HG03095 (cell line): ENCODE data around the gene HIVEP1.

Experiments
- ATAC-seq: cut with Tn5 transposase; IDR thresholded peaks from one replicate; pipeline ENCODE4 v1.9.1; 2021; ENCODE audit warnings: moderate library complexity; ENCODE audit not compliant: unreplicated experiment

Gene HIVEP1

DNA sequence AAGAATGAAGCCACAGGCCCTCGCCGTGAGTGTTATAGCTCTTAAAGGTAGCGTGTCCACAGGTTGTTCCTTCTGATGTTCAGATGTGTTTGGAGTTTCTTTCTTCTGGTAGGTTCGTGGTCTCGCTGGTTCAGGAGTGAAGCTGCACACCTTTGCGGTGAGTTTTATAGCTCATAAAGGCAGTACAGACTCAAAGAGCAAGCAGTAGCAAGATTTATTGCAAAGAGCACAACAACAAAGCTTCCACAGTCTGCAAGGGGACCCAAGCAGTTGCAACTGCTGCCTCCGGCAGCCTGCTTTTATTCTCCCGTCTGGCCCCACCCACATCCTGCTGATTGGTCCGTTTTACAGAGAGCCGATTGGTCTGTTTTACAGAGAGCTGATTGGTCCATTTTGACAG is 5.2 kb downstream of the HIVEP1 start:
- ATAC-seq = no peak

DNA sequence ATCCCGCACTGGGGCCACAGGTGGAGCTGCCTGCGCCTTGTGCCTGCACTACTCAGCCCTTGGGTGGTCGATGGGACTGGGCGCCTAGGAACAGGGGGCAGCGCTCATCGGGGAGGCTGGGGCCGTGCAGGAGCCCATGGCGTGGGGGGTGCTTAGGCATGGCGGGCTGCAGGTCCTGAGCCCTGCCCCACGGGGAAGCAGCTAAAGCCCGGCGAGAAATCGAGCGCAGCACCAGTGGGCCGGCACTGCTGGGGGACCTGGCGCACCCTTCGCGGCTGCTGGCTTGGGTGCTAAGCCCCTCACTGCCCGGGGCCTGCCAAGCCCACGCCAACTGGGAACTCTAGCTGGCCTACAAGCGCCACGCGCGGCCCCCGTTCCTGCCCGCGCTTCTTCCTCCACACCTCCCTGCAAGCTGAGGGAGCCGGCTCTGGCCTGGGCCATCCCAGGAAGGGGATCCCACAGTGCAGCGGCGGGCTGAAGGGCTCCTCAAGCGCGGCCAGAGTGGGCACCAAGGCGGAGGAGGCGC is 5.8 kb downstream of the HIVEP1 start:
- ATAC-seq = no peak

DNA sequence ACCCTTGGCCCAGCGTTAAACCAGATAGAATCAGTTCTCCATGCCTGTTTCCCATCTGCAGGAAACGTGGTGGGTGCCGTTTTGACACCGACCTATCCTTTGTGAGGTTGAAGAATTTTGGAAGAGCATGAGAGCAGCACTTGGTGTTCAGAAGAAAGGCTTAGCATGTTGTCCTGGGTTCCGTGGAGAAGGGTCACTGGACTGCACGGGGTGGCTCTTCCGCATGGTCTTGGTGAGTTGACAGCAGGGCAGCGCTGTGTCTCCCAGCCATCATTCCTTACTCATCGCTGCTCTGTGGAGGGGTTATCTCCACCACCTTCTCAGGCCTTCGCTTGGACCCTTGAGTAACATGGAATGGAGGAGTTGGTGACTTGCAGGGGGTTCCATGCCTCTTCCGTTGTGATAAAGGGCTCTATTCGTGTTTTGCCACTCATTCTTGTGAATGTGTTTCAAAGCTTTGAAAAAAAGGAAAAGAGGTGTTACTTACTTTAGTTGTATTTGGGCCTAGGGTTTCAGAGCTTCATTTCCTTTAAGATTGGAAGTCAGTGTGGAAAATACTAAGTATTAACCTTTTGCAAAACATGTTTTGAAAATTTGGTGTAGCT is 8.2 kb downstream of the HIVEP1 start:
- ATAC-seq = no peak

DNA sequence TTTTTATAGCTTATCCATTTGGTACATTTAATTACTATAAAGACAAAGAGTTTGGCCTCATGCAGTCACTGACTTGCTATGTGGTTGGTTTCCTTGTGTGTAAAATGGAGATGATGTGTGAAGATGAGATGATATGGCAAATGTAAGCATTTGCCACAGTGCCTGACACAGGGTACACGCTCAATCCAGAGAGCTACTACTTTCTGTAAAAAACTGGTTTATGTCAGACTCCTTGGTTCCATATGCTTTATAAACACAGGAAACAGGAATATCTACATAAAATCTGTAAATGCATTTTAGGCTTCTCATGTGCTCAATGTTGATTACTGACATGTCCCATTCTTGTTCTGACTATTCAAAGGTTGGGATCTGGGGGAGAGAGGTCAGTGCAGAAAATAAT is 10.4 kb downstream of the HIVEP1 start:
- ATAC-seq = no peak

DNA sequence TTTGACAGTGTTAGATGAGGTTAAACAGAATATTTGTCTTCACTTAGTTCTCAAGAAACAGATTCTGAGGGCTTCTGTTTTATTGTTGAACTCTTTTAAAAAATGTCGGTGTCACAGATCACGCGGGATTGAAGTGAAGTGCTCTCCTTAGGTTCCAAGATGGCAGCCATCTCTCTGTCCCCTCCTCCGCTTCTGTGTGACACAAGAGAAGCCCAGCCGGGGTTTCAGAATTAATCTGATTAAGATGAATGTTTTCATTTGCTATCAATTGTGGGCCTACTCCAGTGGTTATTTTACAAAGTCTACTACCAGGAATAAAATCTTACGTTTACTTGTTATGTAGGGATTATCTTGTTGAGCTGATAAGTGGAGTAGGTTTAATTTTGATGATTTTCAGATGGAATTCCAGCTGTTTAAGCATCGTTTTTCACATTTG is 10.9 kb downstream of the HIVEP1 start:
- no peak for ATAC-seq

DNA sequence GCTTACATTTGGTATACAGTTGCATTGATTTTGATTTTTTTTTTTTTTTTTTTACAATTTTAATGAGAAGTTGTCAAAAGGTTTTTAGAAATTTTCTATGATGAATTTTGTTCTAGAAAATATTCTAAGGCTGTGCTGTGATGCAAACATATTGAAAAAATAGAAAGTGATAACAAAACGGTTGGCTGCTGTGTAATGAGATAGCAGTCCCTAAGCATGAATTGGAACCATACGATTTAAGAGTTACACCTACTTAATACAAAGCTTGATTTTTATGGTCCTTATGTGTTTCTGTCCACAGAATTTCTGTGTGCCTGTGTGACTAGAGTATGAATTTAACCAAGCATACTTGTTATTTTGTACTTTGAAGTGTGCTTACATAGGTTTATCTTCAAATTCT is 12.1 kb downstream of the HIVEP1 start:
- ATAC-seq = no peak

DNA sequence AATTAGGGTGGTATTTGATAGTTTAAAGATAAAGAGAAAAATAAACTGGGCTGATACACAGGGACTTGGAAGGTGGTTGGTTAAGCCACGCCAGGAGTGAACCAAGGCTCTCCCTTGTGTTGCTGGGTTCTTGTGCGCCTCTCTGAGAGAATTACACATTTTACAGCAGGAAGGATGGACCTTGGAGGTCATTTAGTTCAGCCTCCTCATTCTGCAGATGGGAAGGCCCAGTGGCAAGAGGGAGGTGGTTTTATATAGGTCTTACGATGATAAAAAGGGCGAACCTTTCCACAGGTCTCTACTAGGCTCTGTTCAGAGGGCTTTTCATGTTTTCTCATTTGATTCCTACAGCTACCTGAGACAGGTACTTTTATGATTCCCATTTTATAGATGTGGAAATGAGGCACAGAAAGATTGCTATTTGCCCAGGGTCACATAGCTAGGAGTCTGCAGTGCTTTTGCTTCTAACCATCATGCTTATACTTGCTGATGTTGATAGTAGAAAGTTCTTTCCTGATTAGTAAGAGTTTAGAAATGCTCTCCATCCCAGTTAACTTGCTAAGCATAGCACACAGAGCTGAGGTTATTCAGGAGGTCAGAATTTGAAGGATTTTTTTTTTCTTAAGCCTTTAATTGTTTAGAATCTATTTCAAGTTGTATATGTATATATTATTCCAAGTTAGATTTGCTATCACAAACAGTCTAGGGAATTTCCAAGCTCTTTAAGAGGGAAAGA is 12.8 kb downstream of the HIVEP1 start:
- ATAC-seq = no peak

DNA sequence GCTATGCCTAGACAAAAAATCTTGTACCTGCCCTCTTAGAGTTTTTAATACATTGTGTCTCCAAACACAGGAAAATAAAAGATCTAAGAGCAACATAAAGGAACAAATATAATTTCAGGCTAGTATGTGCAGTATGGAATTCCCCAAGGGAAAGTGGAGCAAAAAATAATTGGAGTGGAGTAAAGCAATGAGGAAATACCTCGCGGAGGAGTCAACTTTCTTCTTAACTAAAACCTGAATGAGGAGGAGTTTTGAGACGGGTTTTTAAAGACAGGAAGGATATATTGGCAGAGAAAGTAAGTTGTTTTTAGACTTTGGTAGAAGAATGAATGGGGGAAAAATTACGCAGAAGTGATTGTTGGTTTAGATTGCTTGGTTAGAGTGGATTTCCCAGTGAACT is 14.0 kb downstream of the HIVEP1 start:
- ATAC-seq = no peak

DNA sequence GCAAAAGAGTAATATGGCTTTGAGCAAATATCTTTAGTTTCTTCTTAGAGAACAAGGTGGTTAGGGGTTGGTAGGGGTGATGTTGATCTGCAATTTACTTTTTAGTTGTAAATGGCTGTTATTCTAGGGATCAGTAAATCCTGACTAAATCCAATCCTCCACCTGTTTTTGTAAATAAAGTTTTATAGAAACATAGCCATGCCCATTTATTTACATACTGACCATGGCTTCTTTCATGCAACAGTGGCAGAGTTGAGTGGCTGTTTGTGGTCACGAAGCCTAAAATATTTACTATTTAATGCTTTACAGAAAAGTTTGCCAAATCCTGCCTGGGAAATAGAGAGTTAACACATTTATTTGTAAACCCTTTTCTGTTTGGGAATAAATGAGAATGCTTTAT is 14.7 kb downstream of the HIVEP1 start:
- no peak for ATAC-seq

DNA sequence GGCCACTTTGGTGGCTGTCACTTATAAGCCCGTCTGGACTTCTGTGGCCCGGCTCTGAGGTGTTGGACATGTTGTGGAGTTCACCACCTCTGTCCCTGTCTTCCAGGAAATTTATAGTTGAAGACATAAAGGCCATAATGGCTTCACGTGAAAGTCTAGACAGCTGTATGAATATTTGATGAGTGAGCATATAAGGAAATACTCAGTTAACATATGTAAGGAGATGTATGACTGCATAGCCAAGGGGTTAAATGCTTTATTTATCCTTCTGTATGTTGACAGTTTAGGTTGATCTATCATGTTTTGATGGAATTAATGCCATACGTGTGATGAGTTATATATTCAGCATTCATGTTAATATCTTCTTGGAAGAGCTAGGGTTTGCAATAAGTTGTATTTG is 16.1 kb downstream of the HIVEP1 start:
- ATAC-seq = no peak

DNA sequence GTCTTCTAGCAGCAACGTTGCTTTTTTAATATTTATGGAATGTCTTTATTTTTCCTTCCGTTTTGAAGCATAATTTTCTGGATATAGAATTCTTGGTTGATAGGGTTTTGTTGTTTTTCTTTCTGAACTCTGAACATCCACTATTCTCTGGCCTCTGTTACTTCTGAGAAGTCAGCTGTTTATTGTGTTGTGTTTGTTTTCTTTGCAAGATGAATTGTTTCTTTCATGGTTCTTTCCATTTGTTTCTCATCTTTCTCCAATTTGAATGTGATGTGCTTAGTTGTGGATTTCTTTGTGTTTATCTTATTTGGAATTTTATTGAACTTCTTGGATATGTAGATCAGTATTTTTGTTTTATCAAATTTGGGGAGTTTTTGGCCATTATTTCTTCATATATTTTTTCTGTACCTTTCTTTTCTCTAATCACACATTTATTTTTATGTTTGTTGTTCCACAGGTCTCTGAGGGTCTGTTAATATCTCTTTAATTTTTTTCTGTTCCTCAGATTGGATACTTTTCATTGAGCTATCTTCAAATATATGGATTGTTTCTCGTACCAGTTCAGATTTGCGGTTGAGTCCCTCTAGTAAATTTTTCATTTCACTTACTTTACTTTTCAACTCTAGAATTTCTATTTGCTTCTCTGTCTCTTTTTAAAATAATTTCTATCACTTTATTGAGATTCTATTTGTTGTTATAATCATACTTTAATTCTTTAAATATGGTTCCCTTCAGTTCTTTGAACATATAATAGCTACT is 18.0 kb downstream of the HIVEP1 start:
- no peak for ATAC-seq

DNA sequence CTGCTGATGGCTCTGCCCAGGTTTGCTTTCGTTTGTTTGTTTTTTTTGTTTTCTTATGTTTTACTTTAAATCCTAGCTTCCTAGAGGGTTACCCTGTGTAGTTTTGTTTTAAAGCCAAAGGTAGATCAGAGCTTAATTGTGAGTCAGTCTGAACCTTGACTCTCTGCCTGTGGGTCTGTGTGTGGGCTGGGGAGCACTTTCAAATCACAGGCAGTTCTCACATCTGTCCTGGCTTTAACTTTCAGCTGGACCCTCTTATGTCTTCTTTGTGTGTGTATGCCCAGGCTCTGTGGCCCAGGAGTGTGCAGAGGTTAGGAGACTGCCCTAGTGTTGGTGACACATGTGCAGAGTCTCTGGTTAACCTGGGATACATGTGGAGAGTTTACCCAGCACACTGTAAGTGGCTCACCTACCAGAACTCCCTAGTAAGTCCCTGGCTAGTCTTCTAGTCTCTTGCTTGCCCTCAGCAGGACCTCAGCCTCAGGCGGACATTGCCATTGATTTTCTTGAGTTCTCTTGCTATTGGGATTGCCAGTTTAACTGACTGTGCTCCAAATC is 19.0 kb downstream of the HIVEP1 start:
- no peak for ATAC-seq

DNA sequence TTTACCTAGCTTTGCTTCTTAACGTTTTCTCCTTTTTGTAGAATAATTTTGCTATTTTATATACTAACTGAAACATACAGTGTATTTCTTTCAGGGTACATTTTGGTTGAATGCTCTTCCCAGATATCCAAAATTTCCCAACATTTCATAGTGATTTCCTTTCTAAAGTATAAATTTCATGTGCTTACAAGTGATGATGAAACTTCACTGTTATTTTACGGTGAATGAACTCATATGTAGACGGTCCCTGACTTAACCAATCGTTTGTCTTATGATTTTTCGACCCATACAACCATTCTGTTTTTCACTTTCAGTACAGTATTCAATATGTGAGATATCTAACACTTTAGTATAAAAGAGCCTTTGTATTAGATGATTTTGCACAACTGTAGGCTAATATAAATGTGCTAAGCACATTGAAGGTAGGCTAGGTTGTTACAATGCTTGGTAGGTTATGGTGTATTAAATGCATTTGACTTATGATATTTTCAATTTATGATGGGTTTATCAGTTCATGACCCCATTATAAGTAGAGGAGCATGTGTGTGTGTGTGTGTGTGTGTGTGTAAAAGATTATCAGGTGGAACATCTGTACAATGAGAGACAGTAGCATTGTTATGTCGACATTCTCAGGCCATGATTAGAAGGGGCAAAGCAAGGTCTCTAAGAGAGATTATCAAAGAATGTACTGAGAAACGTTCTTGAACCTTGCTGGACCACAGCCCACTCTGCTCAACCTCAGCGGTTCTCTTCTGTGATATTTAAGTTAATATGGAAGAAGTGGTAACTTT is 20.9 kb downstream of the HIVEP1 start:
- ATAC-seq = no peak

DNA sequence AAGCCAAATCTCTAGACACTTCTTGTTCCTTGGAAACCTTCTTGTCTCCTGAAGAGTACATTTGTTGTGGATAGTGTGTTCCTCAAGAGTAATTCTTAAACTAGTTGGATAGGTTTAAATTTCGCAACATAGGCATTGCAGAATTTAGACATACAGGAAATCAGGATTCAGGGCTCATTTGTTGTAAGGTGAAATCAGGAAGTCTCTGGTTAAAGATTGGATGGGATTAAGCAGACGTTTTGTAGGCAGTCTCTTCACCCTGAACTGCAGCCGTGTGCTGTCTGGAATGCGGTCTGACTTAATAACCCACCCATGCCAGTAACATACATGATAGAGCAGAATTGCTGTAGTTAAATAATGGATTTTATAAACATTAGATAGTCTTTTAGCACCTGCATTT is 21.7 kb downstream of the HIVEP1 start:
- no peak for ATAC-seq

DNA sequence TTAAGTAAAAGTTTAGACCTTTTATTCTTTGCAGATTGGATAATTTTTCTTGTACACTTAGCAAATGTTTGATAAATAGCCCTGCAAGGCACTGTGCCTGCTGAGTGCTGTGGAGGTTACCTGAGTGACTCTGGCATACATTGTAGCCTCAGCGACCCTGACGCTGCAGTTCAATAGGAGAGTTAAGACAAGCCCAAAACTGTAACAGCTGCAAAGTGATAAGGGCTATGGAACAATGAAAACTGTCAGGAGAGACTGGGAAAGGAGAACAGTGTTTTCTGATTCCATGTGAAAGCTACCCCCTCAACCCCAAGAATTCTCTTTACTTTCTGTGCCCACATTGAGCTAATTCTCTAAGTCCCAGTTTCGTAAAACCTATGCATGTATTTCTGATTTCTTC is 22.2 kb downstream of the HIVEP1 start:
- no peak for ATAC-seq

DNA sequence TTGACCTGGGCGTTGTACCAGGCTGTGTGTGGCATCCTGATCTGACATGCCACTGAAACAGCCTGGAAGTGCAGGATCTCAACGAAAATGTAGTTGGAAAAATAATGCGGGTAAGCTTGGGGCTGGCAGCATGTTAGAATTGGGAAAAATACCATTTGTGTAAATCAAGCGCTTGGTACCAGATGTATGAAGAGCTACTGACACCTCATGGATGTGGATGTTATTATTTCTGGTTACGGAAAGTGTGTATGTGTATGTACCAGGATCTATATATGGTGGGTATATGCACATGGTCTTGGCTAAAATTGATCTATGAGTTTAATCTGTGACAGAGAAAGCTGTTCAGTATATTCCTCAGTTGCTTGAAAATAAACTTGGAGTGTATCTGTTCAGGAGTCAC is 22.7 kb downstream of the HIVEP1 start:
- ATAC-seq = no peak

DNA sequence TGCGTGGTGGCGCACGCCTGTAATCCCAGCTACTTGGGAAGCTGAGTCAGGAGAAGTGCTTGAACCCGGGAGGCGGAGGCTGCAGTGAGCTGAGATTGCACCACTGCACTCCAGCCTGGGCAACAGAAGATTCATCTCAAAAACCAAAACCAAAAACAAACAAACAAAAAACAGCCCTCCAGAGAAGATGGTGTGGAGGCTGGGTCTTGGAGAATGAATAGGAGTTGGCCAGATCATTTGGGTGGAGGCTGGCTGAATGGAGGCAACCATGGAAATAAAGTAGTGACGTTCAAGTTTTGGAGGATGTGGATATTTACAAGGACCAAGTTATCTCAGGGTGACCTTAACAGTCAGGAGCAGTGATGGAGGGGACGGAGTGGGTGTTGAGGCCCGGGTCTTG is 24.7 kb downstream of the HIVEP1 start:
- ATAC-seq = no peak

DNA sequence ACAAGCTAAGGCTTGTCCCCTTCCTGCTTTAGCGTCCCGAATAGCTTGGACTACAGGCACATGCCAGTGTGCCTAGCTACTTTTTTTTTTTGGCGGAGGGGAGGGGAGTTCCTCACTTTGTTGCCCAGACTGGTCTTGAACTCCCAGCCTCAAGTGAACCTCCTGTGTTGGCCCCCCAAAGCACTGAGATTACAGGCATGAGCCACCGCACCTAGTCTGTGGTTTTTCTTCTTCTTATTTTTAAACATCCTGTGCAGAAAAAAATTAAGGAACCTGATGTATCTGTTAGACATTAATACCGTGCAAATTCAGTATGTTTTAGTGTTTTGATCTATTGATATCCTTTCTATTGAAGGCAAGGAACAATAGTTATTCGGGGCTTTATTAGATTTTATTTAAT is 25.7 kb downstream of the HIVEP1 start:
- no peak for ATAC-seq

DNA sequence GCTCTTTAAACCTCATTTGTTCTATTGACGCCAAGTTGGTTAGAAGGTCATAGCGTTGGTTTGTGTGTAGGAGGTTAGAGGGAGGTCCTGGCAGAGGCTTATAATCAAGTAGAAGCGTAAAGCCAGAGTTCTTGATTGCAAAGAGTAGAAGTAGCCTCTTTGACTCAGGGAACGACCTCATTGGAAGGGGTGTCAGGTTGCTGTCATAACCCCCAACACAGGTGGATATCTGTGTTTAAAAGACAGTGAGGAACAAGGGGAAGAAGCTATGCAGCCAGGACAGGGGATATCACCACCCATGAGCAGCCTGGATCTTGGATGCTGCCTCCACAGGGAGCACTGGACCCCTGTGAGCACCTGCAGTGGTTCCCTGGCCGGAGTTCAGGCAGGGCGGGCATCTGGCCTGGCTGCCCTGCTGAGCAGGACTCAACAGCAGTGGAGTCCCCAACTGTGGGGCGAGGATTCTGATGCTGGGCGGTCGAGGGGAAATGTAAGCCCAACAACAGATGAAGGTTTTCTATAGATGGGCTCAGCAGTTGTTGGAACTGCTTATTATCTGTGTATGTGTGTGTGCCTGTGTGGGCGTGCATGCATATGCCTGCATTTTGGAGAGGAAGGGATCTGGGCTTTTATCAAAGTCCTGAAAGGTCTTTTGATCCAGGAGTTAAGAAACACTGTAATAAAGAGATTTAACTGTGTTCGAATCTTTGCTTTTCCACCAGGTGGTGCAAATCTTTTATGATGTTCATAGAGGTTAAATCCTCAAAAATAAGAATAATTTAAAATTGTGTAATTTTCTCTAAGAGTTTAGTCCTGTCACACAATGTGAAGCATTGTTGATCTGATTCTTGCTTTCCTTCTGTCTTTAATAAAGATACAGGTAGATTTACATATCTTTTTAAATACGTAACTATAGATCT is 27.7 kb downstream of the HIVEP1 start:
- no peak for ATAC-seq

DNA sequence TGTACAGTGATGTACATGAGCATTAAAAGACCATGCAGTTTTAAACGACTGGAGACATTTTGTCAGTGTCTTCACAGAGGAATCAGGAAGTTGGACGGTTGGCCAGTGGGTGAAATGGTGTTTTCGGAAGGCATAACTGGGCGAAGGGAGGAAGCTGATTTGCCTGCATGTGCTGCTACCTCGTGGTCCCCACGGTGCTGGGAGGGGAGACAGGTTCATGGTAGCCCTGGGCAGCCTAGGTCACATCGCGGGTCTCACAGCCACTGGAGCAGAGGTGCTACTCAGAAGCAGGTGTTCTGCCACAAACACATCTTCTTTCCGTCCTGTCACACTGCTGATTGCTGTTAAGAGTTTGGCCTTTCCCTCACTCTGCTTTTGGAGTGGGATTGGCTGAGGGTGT is 35.2 kb downstream of the HIVEP1 start:
- ATAC-seq = no peak
